Neural crest cell (in vitro differentiated cells): ENCODE measurements around the gene CELA3A. TPM values are rescaled to one million over a fixed set of nuclear protein-coding genes. Genes with fewer than 3 reads are reported as not detected.

Source experiments
- DNase-seq: peaks from one replicate; pipeline ENCODE4 v3.0.0; 2021; ENCODE audit warnings: low read depth, mixed read lengths, low spot score
- H3K27ac Mint-ChIP-seq: one replicate; pipeline ENCODE4 v1.8.0; 2021; ENCODE audit warnings: mild to moderate bottlenecking, mixed read lengths; ENCODE audit not compliant: unreplicated experiment
- H3K27me3 Mint-ChIP-seq: 2 replicates; pipeline ENCODE4 v1.8.0; 2021; ENCODE audit warnings: low read depth, mild to moderate bottlenecking, mixed read lengths
- H3K36me3 Mint-ChIP-seq: 2 replicates; pipeline ENCODE4 v1.8.0; 2021; ENCODE audit warnings: low read depth, mild to moderate bottlenecking, mixed read lengths
- H3K4me1 Mint-ChIP-seq: 2 replicates; pipeline ENCODE4 v1.8.0; 2021; ENCODE audit warnings: mixed read lengths
- H3K4me3 Mint-ChIP-seq: one replicate; pipeline ENCODE4 v1.8.0; 2021; ENCODE audit warnings: mild to moderate bottlenecking, mixed read lengths
- H3K9me3 Mint-ChIP-seq: 2 replicates; pipeline ENCODE4 v1.8.0; 2021; ENCODE audit warnings: mixed read lengths
- total RNA-seq: library from RNA; stranded (reverse); gene quantifications from 2 replicates; pipeline ENCODE4 v1.2.1, GENCODE V29; 2021
- TF ChIP-seq, protein P1 (sequence below): fragments of 200-600 bp; sonication (generic); conservative IDR thresholded peaks from 2 replicates; pipeline ENCODE4 v1.5.0; 2021; ENCODE audit warnings: antibody characterized with exemption, mild to moderate bottlenecking

CELA3A gene
- total RNA-seq, 1 donor from 2014 or later = not detected

- H3K4me1 Mint-ChIP-seq = peaks cover 29% of the 10 kb centered on the region
- no peaks in the 10 kb centered on the region for H3K27me3 Mint-ChIP-seq
- peak overlapping the region; percentile 99 for H3K27ac Mint-ChIP-seq
- H3K36me3 Mint-ChIP-seq = peaks cover 6% of the 10 kb centered on the region
- peak; percentile 47 for DNase-seq
- H3K4me3 Mint-ChIP-seq = peak overlapping the region; percentile 96
- H3K9me3 Mint-ChIP-seq = no peaks in the 10 kb centered on the region
- TF ChIP-seq, protein P1, sequence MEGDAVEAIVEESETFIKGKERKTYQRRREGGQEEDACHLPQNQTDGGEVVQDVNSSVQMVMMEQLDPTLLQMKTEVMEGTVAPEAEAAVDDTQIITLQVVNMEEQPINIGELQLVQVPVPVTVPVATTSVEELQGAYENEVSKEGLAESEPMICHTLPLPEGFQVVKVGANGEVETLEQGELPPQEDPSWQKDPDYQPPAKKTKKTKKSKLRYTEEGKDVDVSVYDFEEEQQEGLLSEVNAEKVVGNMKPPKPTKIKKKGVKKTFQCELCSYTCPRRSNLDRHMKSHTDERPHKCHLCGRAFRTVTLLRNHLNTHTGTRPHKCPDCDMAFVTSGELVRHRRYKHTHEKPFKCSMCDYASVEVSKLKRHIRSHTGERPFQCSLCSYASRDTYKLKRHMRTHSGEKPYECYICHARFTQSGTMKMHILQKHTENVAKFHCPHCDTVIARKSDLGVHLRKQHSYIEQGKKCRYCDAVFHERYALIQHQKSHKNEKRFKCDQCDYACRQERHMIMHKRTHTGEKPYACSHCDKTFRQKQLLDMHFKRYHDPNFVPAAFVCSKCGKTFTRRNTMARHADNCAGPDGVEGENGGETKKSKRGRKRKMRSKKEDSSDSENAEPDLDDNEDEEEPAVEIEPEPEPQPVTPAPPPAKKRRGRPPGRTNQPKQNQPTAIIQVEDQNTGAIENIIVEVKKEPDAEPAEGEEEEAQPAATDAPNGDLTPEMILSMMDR = no peak
These were observed 51.8 kb downstream of the CELA3A start for GRCh38 chr1:22053017-22053860.

- Mint-ChIP-seq H3K4me3 (peak overlapping the region; percentile 96), H3K27me3 (no peaks in the 10 kb centered on the region), H3K4me1 (peaks cover 29% of the 10 kb centered on the region), H3K9me3 (no peaks in the 10 kb centered on the region), H3K27ac (peak overlapping the region; percentile 99), H3K36me3 (peaks cover 6% of the 10 kb centered on the region)
- no peak for DNase-seq
- TF ChIP-seq, protein P1 = no peak
These were observed 52.7 kb downstream of the CELA3A start for GRCh38 chr1:22053861-22054770.

DNA sequence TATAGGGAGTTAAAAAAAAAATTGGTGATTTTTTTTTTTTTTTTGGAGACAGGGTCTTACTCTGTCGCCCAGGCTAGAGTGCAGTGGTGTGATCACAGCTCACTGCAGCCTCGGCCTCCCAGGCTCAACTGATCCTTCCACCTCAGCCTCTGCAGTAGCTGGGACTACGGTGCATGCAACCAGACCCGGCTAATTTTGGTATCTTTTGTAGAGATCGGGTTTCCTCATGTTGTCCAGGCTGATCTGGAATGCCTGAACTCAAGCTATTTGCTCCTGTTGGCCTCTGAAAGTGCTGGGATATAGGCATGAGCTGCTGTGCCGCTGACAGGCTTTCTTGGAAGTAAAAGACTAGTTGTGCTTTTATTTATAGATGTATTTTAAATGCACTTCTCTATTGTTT lies 54.0 kb downstream of the CELA3A start:
- Mint-ChIP-seq H3K27ac (no peak overlapping the region), H3K4me3 (peak overlapping the region; percentile 24), H3K9me3 (no peaks in the 10 kb centered on the region), H3K27me3 (no peaks in the 10 kb centered on the region), H3K36me3 (peaks cover 6% of the 10 kb centered on the region), H3K4me1 (peaks cover 29% of the 10 kb centered on the region)
- no peak for DNase-seq
- TF ChIP-seq, protein P1 = no peak

DNA sequence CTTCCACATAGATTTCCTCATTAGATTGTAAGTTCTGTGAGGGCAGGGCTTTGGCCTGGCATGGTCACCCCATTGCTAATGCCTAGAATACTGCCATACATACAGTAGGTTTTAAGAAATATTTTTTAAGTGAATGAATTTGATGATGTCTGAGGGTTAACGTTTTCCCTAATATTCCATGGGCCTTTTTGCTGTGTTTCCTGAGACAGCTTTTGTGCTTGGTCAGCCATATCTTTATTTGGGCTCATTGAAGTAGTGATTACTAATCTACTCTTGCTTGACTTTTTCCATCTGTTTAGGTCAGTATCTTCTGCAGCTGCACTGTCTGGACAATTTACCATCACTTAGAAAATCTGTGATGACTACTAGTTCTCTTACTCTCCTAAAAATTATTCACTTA lies 54.6 kb downstream of the CELA3A start:
- Mint-ChIP-seq H3K36me3 (peaks cover 6% of the 10 kb centered on the region), H3K4me3 (peak overlapping the region; percentile 24), H3K27me3 (no peaks in the 10 kb centered on the region), H3K9me3 (no peaks in the 10 kb centered on the region), H3K27ac (no peak overlapping the region), H3K4me1 (peaks cover 33% of the 10 kb centered on the region)
- TF ChIP-seq, protein P1 = no peak
- no peak for DNase-seq

- Mint-ChIP-seq H3K27me3 (no peaks in the 10 kb centered on the region), H3K4me3 (peak overlapping the region; percentile 31), H3K9me3 (no peaks in the 10 kb centered on the region), H3K27ac (no peak overlapping the region), H3K4me1 (peaks cover 33% of the 10 kb centered on the region), H3K36me3 (peaks cover 6% of the 10 kb centered on the region)
- TF ChIP-seq, protein P1 = no peak
- DNase-seq = no peak
These were observed 55.5 kb downstream of the CELA3A start for GRCh38 chr1:22056936-22057335.
